ENCODE data around the gene CCNL2. TPM values are rescaled to one million over a fixed set of nuclear protein-coding genes. Genes with fewer than 3 reads are reported as not detected.
A peak's percentile ranks its signal among the peaks of the same experiment; 100 is the strongest.

Gene CCNL2
- total and polyA plus RNA-seq, 2 of the 13 experiments (the other 11 are each of a cell fraction or from before 2014, with no cell fraction given) = 105 to 340 TPM

- no peak for TF ChIP-seq HNF1A (IDR thresholded peaks at IDR 0.05; ENCODE audit: low read depth)
- no peak for TF ChIP-seq HNF1A (CRISPR knock-in tag; IDR thresholded peaks at IDR 0.05; ENCODE audit: borderline replicate concordance)
- 0 out of 2 replicates have a peak, but pooled peaks have one; percentile 8 for TF ChIP-seq PCBP1 (IDR thresholded peaks at IDR 0.05; ENCODE audit: borderline replicate concordance, low read depth, low read length)
- peak; percentile 63; the same call in 1 of the 2 replicates for TF ChIP-seq HOXA5 (CRISPR knock-in tag; IDR thresholded peaks at IDR 0.05)
- no peak for TF ChIP-seq ZNF441 (CRISPR knock-in tag; IDR thresholded peaks at IDR 0.05; ENCODE audit: borderline replicate concordance)
- TF ChIP-seq SAP130 (CRISPR knock-in tag; IDR thresholded peaks at IDR 0.05; ENCODE audit: low read depth) = peak; percentile 48; the same call in 1 of the 2 replicates
- TF ChIP-seq ZFY (CRISPR knock-in tag; IDR thresholded peaks at IDR 0.05) = peak; percentile 52; the same call in 1 of the 2 replicates
- TF ChIP-seq ZNF790 (CRISPR knock-in tag; IDR thresholded peaks at IDR 0.05; ENCODE audit: borderline replicate concordance) = no peak
- 0 out of 2 replicates have a peak, but pooled peaks have one; percentile 45 for TF ChIP-seq HNRNPL (IDR thresholded peaks at IDR 0.05; ENCODE audit: low read depth, low read length)
- peak; percentile 67; the same call in 1 of the 2 replicates for TF ChIP-seq KDM2A (CRISPR knock-in tag; IDR thresholded peaks at IDR 0.05; ENCODE audit: borderline replicate concordance, low read depth)
- peak; percentile 57 for TF ChIP-seq ZC3H13 (CRISPR knock-in tag; IDR thresholded peaks at IDR 0.05)
- 0 out of 2 replicates have a peak, but pooled peaks have one; percentile 25 for TF ChIP-seq ZBED4 (CRISPR knock-in tag; IDR thresholded peaks at IDR 0.05; ENCODE audit: borderline replicate concordance)
- 0 out of 2 replicates have a peak, but pooled peaks have one; percentile 34 for TF ChIP-seq ELF1 (CRISPR knock-in tag; IDR thresholded peaks at IDR 0.05)
- TF ChIP-seq FOXA1 (IDR thresholded peaks at IDR 0.05) = no peak
- 0 out of 2 replicates have a peak, but pooled peaks have one; percentile 15 for TF ChIP-seq FOXA1 (CRISPR knock-in tag; IDR thresholded peaks at IDR 0.05)
- TF ChIP-seq, protein P1, sequence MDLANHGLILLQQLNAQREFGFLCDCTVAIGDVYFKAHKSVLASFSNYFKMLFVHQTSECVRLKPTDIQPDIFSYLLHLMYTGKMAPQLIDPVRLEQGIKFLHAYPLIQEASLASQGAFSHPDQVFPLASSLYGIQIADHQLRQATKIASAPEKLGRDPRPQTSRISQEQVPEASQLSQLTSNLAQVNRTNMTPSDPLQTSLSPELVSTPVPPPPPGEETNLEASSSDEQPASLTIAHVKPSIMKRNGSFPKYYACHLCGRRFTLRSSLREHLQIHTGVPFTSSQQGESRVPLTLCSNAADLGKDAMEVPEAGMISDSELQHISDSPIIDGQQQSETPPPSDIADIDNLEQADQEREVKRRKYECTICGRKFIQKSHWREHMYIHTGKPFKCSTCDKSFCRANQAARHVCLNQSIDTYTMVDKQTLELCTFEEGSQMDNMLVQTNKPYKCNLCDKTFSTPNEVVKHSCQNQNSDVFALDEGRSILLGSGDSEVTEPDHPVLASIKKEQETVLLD (CRISPR knock-in tag; IDR thresholded peaks at IDR 0.05; ENCODE audit: low read depth) = no peak
- TF ChIP-seq PAX8 (CRISPR knock-in tag; IDR thresholded peaks at IDR 0.05; ENCODE audit: borderline replicate concordance) = no peak
- no peak for TF ChIP-seq JARID2 (CRISPR knock-in tag; IDR thresholded peaks at IDR 0.05; ENCODE audit: insufficient replicate concordance)
- no peak for TF ChIP-seq TBL1XR1 (IDR thresholded peaks at IDR 0.05; ENCODE audit: borderline replicate concordance, low read length, partially characterized antibody)
Measured at GRCh38 chr1:1371746-1372711, 27.1 kb downstream of the CCNL2 start (continued).
